GM12801 (cell line): ENCODE results near the gene TP53TG3C.
"Not testable (repeated sequence)": the region's sequence is repeated elsewhere in the genome, so short reads cannot be mapped to it uniquely, and the experiment has no call there.

Source experiments
- CTCF ChIP-seq: IDR thresholded peaks from one replicate; pipeline ENCODE4 v1.5.1; 2011; ENCODE audit warnings: control low read depth; ENCODE audit not compliant: insufficient read length; ENCODE audit errors: extremely low read depth

TP53TG3C gene

GRCh38 chr16:33193926-33194325 is at the start of gene TP53TG3C:
Gene TP53TG3C, plus strand, starts transcription at chr16:33194226. Its CDS starts 68 bp downstream, at chr16:33194294.
- TF ChIP-seq CTCF = not testable (repeated sequence)
